ENCODE data around the gene UMPS.

UMPS gene

GRCh38 chr3:124688581-124689454 is 41.4 kb upstream of the UMPS start:
- H3K4me3 ChIP-seq, result no peak overlapping the region

DNA sequence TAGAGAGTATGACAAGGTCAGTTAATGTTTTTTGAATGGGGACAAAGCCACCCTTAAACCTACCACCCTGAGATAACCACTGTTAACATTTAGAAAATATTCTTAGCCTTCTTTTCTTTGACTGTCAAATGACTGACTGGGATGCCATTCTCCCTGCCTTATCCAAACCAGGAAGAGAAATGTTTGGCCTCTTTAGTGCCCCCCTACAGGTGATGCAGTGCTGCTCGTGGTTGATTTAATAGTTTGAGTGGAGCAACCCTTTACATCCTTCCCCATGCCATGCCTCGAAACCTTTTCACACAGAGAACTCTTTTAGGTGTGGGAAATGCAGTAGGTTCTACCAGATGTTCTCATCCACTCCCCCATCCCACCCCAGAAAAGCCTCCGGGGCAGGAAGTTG is 38.7 kb upstream of the UMPS start:
- DNase-seq (ENCODE audit: low spot score), result no peak
- TF ChIP-seq, protein P1, sequence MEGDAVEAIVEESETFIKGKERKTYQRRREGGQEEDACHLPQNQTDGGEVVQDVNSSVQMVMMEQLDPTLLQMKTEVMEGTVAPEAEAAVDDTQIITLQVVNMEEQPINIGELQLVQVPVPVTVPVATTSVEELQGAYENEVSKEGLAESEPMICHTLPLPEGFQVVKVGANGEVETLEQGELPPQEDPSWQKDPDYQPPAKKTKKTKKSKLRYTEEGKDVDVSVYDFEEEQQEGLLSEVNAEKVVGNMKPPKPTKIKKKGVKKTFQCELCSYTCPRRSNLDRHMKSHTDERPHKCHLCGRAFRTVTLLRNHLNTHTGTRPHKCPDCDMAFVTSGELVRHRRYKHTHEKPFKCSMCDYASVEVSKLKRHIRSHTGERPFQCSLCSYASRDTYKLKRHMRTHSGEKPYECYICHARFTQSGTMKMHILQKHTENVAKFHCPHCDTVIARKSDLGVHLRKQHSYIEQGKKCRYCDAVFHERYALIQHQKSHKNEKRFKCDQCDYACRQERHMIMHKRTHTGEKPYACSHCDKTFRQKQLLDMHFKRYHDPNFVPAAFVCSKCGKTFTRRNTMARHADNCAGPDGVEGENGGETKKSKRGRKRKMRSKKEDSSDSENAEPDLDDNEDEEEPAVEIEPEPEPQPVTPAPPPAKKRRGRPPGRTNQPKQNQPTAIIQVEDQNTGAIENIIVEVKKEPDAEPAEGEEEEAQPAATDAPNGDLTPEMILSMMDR (IDR thresholded peaks at IDR 0.05), result no peak
- H3K27ac ChIP-seq, result no peak overlapping the region
- no peak overlapping the region for H3K4me3 ChIP-seq

More at GRCh38 chr3:124688581-124689454, 41.4 kb upstream of the UMPS start:
- TF ChIP-seq, protein P1 (IDR thresholded peaks at IDR 0.05), result peak; percentile 58
- no peak overlapping the region for H3K27ac ChIP-seq
- DNase-seq (ENCODE audit: low spot score), result no peak

GRCh38 chr3:124694486-124694885 is 35.8 kb upstream of the UMPS start:
- DNase-seq (ENCODE audit: low spot score), result no peak
- TF ChIP-seq, protein P1 (IDR thresholded peaks at IDR 0.05), result no peak
- Histone ChIP-seq H3K27ac (no peak overlapping the region), H3K4me3 (no peak overlapping the region)

GRCh38 chr3:124695369-124695768 is 34.9 kb upstream of the UMPS start:
- no peak overlapping the region for H3K27ac ChIP-seq
- no peak for DNase-seq (ENCODE audit: low spot score)
- no peak overlapping the region for H3K4me3 ChIP-seq
- TF ChIP-seq, protein P1 (IDR thresholded peaks at IDR 0.05), result no peak

- DNase-seq (ENCODE audit: low spot score), result no peak
- Histone ChIP-seq H3K4me3 (no peak overlapping the region), H3K27ac (no peak overlapping the region)
- TF ChIP-seq, protein P1 (IDR thresholded peaks at IDR 0.05), result no peak
Observed at GRCh38 chr3:124696006-124696405, 34.2 kb upstream of the UMPS start.

DNA sequence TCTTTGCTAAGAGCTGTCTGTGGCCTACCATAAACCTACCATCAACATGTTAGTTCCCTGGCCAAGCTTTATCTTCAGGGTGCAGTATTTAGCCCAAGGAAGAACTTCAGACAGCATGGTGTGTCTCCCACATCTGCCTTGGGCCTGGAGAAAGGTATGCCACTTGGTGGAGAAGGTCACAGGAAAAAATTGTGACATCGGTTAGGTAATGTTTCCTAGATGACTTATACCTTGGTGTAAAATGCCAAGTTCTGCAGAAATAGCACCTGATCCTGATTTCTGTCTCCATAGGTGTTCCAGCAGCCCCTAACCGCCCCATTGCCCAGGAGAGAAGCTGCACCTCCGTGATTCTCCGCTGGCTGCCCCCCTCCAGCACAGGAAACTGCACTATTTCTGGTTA is 33.0 kb upstream of the UMPS start:
- TF ChIP-seq, protein P1 (IDR thresholded peaks at IDR 0.05), result no peak
- Histone ChIP-seq H3K27ac (no peak overlapping the region), H3K4me3 (no peak overlapping the region)
- DNase-seq (ENCODE audit: low spot score), result no peak
